Bronchus fibroblast of lung (primary cell): ENCODE measurements around the gene ZNF8. TPM values are rescaled to one million over a fixed set of nuclear protein-coding genes. Genes with fewer than 3 reads are reported as not detected.

Source experiments
- total RNA-seq: library from RNA; depleted of rRNA; stranded (reverse); fragments of >200 nt; gene quantifications from 2 replicates; pipeline ENCODE4 v1.2.3, GENCODE V29; 2015

ZNF8 gene
- total RNA-seq = 3.7 and 4.2 TPM in 2 replicates

GRCh38 chr19:58278541-58279041 lies at the start of gene ZNF8:
TSS of gene ZNF8 (plus strand) at chr19:58278955. CDS start at chr19:58279082, 127 bp downstream.

GRCh38 chr19:58305065-58305931 lies 26.5 kb downstream of the ZNF8 start, which contains the start of gene ERVK3-1:
TSS of gene ERVK3-1 (plus strand) at chr19:58305377. CDS start at chr19:58312169, 6,792 bp downstream.

GRCh38 chr19:58326914-58327726 lies 48.4 kb downstream of the ZNF8 start, which contains the start of gene ZSCAN22:
TSS of gene ZSCAN22 (plus strand) at chr19:58326994. CDS start at chr19:58334803, 7,809 bp downstream.

Other genes starting within 250 kb of the ZNF8 start
- gene ZSCAN1, start 244.9 kb upstream of the ZNF8 start, total RNA-seq = not detected in 2 replicates
- 2.0 and 2.8 TPM in 2 replicates for gene ZNF135, start 219.7 kb upstream of the ZNF8 start, total RNA-seq
- gene ZSCAN18, start 180.7 kb upstream of the ZNF8 start, total RNA-seq = 29.7 and 29.9 TPM in 2 replicates
- 5.7 and 5.9 TPM in 2 replicates for gene ZNF329, start 128.2 kb upstream of the ZNF8 start, total RNA-seq
- 14.6 and 16.8 TPM in 2 replicates for gene ZNF274, start 95.9 kb upstream of the ZNF8 start, total RNA-seq
- gene ZNF544, start 50.0 kb upstream of the ZNF8 start, total RNA-seq = 37.2 and 43.0 TPM in 2 replicates
- 52.1 and 56.0 TPM in 2 replicates for gene ERVK3-1, start 26.4 kb downstream of the ZNF8 start, total RNA-seq
- gene ZSCAN22, start 48.0 kb downstream of the ZNF8 start, total RNA-seq = 1.6 and 1.8 TPM in 2 replicates
- 56.7 and 57.5 TPM in 2 replicates for gene A1BG, start 74.5 kb downstream of the ZNF8 start, total RNA-seq
- gene ZNF497, start 83.8 kb downstream of the ZNF8 start, total RNA-seq = under 0.01 and 0.74 TPM in 2 replicates
- gene ZNF837, start 102.1 kb downstream of the ZNF8 start, total RNA-seq = 0.89 and 2.4 TPM in 2 replicates
- gene RPS5, start 108.3 kb downstream of the ZNF8 start, total RNA-seq = 2,682 and 2,963 TPM in 2 replicates
- gene RNF225, start 116.7 kb downstream of the ZNF8 start, total RNA-seq = not detected in 2 replicates
- gene ZNF584, start 129.7 kb downstream of the ZNF8 start, total RNA-seq = 8.2 and 13.1 TPM in 2 replicates
- gene ZNF132, start 161.2 kb downstream of the ZNF8 start, total RNA-seq = 2.1 and 3.0 TPM in 2 replicates
- 5.5 and 6.2 TPM in 2 replicates for gene ZNF324B, start 172.7 kb downstream of the ZNF8 start, total RNA-seq
- 7.7 and 9.1 TPM in 2 replicates for gene ZNF324, start 188.1 kb downstream of the ZNF8 start, total RNA-seq
- 8.0 and 9.4 TPM in 2 replicates for gene ZNF446, start 197.4 kb downstream of the ZNF8 start, total RNA-seq
- gene SLC27A5, start 233.0 kb downstream of the ZNF8 start, total RNA-seq = 15.2 and 18.3 TPM in 2 replicates
- 12.8 and 14.4 TPM in 2 replicates for gene ZBTB45, start 240.9 kb downstream of the ZNF8 start, total RNA-seq